OCI-LY1 (cell line): Measurements from ENCODE around the gene SNX32.

Source experiments
- H2AFZ ChIP-seq: fragments of 200-600 bp; sonication (generic), shearing (Covaris generic); 2 replicates; pipeline ENCODE4 v1.6.0; 2014; ENCODE audit warnings: antibody characterized with exemption, mild to moderate bottlenecking, low read length
- H3F3A ChIP-seq: fragments of 200-600 bp; sonication (generic), shearing (Covaris generic); 2 replicates; pipeline ENCODE4 v1.6.0; 2014; ENCODE audit warnings: mild to moderate bottlenecking, antibody characterized with exemption, low read length, moderate library complexity; ENCODE audit not compliant: insufficient read depth
- H3K27ac ChIP-seq: fragments of 200-600 bp; sonication (generic); 2 replicates; pipeline ENCODE4 v1.5.1; 2014; ENCODE audit warnings: low read length, mixed run types, mild to moderate bottlenecking, low read depth; ENCODE audit not compliant: poor library complexity, severe bottlenecking
- H3K27me3 ChIP-seq: fragments of 200-600 bp; sonication (generic); 2 replicates; pipeline ENCODE4 v1.6.0; 2014; ENCODE audit warnings: antibody characterized with exemption, mild to moderate bottlenecking, low read length, moderate library complexity; ENCODE audit not compliant: insufficient read depth
- H3K36me3 ChIP-seq: fragments of 200-600 bp; sonication (generic); 2 replicates; pipeline ENCODE4 v1.6.1; 2014; ENCODE audit warnings: mild to moderate bottlenecking, antibody characterized with exemption, low read length, moderate library complexity, mixed read lengths; ENCODE audit not compliant: insufficient read depth
- H3K4me1 ChIP-seq: fragments of 200-600 bp; sonication (generic); 2 replicates; pipeline ENCODE4 v1.5.1; 2014; ENCODE audit warnings: mild to moderate bottlenecking, low read length, moderate library complexity; ENCODE audit not compliant: insufficient read depth, severe bottlenecking
- H3K4me2 ChIP-seq: fragments of 200-600 bp; sonication (generic), shearing (Covaris generic); 2 replicates; pipeline ENCODE4 v1.6.1; 2014; ENCODE audit warnings: low read length
- H3K4me3 ChIP-seq: fragments of 200-600 bp; sonication (generic); 2 replicates; pipeline ENCODE4 v1.5.1; 2014; ENCODE audit warnings: low read length, low read depth, mild to moderate bottlenecking, mixed read lengths; ENCODE audit not compliant: poor library complexity, severe bottlenecking
- H3K79me2 ChIP-seq: fragments of 200-600 bp; shearing (Covaris generic); 2 replicates; pipeline ENCODE4 v1.6.1; 2016; ENCODE audit warnings: mixed run types, low read length, mixed read lengths; ENCODE audit not compliant: insufficient read depth
- H3K9ac ChIP-seq: fragments of 200-600 bp; sonication (generic), shearing (Covaris generic); 2 replicates; pipeline ENCODE4 v1.6.1; 2014; ENCODE audit warnings: mild to moderate bottlenecking, low read length, mixed read lengths
- H3K9me2 ChIP-seq: fragments of 200-600 bp; sonication (generic), shearing (Covaris generic); 2 replicates; pipeline ENCODE4 v1.6.1; 2014; ENCODE audit warnings: low read depth, mild to moderate bottlenecking, low read length, mixed read lengths
- H3K9me3 ChIP-seq: fragments of 200-600 bp; shearing (Covaris generic); 2 replicates; pipeline ENCODE4 v1.6.1; 2014; ENCODE audit warnings: low read length, mixed read lengths
- H4K20me1 ChIP-seq: fragments of 200-600 bp; sonication (generic), shearing (Covaris generic); 2 replicates; pipeline ENCODE4 v1.6.0; 2016; ENCODE audit warnings: mild to moderate bottlenecking, low read length; ENCODE audit not compliant: insufficient read depth
- EZH2 ChIP-seq: fragments of 200-600 bp; sonication (generic), shearing (Covaris generic); IDR thresholded peaks from 2 replicates; pipeline ENCODE4 v1.8.0; 2017; ENCODE audit warnings: borderline replicate concordance, mixed run types, mild to moderate bottlenecking, antibody characterized with exemption, low read length, moderate library complexity, mixed read lengths
- TF ChIP-seq, protein P1 (sequence below): fragments of 200-600 bp; sonication (generic), shearing (Covaris generic); IDR thresholded peaks from 2 replicates; pipeline ENCODE4 v1.5.1; 2017; ENCODE audit warnings: mild to moderate bottlenecking, antibody characterized with exemption, low read length, moderate library complexity, mixed read lengths

The SNX32 gene

DNA sequence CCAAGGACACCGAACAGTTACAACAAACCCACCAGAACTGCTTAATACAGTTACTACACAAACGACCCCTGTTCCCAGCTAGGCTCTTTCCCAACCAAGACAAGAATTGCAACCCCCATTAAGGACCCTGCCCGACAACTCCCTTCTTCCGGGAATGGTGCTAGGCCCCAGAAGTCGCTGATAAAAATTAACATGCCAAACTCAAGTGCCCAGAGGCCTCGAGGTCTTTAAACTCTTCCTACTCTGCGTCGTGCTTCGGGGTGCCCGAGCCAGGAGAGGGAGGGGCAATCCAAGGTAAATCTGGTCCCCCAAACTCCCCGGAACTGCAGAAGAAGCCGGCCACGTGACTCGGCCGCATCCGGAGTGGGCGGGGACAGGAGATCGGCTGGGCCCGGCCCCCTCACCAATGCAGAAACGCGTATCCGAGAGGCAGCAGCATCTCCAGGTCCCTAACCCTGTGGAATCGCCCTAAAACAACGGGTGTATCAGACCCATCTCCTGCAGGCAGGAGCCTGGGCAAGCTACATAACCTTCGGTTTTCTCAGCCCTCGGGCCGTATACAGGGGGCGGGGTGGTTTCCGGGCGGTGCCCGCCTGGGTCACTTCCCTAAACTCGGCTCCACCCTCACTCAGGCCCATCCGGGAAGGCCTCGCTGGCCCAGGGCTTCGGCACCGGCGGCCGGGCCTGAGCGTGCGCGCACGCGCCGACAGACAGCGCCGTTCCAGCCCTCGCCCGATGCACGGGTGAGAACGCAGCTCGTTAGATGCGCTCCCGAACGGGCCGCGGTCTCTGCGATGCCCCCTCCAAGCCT, 23.1 kb downstream of the SNX32 start:
- Histone ChIP-seq H3F3A (0 out of 2 replicates have a peak, but pooled peaks cover 5% of the 10 kb centered on the region), H3K36me3 (peaks cover 64% of the 10 kb centered on the region), H4K20me1 (peaks cover 5% of the 10 kb centered on the region; the same call in 1 of the 2 replicates)

DNA sequence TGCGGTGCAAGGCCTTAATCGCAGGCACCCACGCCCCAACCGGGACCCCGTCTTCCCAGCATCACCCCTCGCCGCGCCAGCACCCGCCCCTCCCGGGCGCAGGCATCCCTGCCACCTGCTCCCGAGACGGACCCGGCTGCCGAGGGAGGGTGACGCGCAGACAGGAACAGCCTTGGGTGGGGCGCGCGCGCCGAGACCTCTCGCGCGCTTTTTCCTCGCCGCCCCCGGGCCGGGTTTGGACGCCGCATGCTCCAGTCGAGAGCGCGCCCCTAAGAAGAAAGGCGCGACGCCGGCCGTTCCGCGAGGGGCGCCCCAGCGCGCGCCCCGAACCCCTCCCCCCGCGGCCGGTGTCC, 23.7 kb downstream of the SNX32 start:
- H3K9ac ChIP-seq = peak overlapping the region; percentile 99
- H2AFZ ChIP-seq = no peak overlapping the region
- peak overlapping the region; percentile 77 for H3K27ac ChIP-seq
- peaks cover 32% of the 10 kb centered on the region for H3K4me1 ChIP-seq
- peaks cover 64% of the 10 kb centered on the region for H3K36me3 ChIP-seq
- H3K79me2 ChIP-seq = peaks cover 23% of the 10 kb centered on the region
- H3K4me3 ChIP-seq = peak overlapping the region; percentile 99
- H3K9me2 ChIP-seq = no peaks in the 10 kb centered on the region
- 0 out of 2 replicates have a peak, but pooled peaks cover 5% of the 10 kb centered on the region for H3F3A ChIP-seq
- H3K27me3 ChIP-seq = no peaks in the 10 kb centered on the region
- no peaks in the 10 kb centered on the region for H3K9me3 ChIP-seq
- H4K20me1 ChIP-seq = peaks cover 5% of the 10 kb centered on the region; the same call in 1 of the 2 replicates
- H3K4me2 ChIP-seq = peak overlapping the region; percentile 97
- no peak for TF ChIP-seq EZH2
- TF ChIP-seq, protein P1, sequence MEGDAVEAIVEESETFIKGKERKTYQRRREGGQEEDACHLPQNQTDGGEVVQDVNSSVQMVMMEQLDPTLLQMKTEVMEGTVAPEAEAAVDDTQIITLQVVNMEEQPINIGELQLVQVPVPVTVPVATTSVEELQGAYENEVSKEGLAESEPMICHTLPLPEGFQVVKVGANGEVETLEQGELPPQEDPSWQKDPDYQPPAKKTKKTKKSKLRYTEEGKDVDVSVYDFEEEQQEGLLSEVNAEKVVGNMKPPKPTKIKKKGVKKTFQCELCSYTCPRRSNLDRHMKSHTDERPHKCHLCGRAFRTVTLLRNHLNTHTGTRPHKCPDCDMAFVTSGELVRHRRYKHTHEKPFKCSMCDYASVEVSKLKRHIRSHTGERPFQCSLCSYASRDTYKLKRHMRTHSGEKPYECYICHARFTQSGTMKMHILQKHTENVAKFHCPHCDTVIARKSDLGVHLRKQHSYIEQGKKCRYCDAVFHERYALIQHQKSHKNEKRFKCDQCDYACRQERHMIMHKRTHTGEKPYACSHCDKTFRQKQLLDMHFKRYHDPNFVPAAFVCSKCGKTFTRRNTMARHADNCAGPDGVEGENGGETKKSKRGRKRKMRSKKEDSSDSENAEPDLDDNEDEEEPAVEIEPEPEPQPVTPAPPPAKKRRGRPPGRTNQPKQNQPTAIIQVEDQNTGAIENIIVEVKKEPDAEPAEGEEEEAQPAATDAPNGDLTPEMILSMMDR = no peak

More for the DNA sequence above, 23.1 kb downstream of the SNX32 start:
- Histone ChIP-seq H3K9me2 (no peaks in the 10 kb centered on the region), H2AFZ (no peak overlapping the region), H3K9me3 (no peaks in the 10 kb centered on the region), H3K27ac (peak overlapping the region; percentile 77), H3K4me1 (peaks cover 30% of the 10 kb centered on the region), H3K4me3 (peak overlapping the region; percentile 99), H3K27me3 (no peaks in the 10 kb centered on the region), H3K9ac (peak overlapping the region; percentile 99), H3K4me2 (peak overlapping the region; percentile 97), H3K79me2 (peaks cover 23% of the 10 kb centered on the region)
- TF ChIP-seq, protein P1 = no peak
- TF ChIP-seq EZH2 = no peak

DNA sequence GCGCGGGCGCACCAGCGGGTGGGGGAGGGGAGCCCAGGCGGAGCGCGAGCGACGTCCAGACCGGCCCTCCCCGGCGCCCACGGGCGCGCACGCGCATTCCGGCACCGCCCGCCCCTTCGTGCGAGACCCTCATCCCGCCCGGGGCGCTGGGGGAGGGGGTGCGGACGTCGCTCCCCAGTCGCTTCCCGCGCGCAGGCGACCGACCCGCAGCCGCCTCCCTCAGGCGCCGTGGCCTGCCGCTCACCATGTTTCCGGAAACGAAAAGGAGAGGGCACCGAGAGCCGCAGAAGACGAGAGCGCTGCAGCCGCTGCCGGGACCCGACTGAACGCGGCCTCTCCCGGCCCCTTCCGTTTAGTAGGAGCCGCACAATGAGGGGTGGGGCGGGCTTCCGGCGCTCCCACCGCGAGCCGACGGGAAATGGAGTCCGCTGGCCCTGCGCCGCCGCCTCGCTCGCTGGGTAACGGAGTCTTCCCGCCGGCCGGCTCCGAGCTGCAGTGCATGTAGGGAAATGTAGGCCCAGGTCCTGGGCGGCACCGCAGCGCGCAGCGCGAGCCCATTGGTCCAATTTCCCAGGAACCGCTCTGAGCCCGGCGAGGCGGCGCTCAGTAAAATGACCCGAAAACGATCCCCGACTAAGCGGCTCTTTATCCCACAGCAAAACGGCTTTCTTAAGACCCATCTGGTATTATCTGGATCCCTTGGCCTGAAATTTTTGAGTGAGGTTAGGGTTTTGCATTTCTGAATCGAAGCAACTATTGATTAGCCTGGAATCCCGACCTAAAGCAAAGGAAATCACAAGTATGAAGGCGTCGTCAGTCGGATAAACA, 24.3 kb downstream of the SNX32 start, which contains the start of gene CFL1:
CFL1 (minus strand) TSS at position 328 of the 828 bp plus-strand sequence; CDS start at position 247, 81 bp downstream.
- Histone ChIP-seq H2AFZ (no peak within 1 kb of the TSS), H4K20me1 (peaks cover 5% of the 10 kb centered on the region; the same call in 1 of the 2 replicates), H3K4me3 (peak within 1 kb of the TSS; percentile 99), H3K27ac (peak within 1 kb of the TSS; percentile 94), H3F3A (0 out of 2 replicates have a peak, but pooled peaks cover 5% of the 10 kb centered on the region), H3K79me2 (peaks cover 23% of the 10 kb centered on the region), H3K4me1 (peaks cover 32% of the 10 kb centered on the region), H3K4me2 (peak within 1 kb of the TSS; percentile 97), H3K27me3 (no peaks in the 10 kb centered on the region), H3K9ac (peak within 1 kb of the TSS; percentile 99), H3K36me3 (peaks cover 64% of the 10 kb centered on the region), H3K9me2 (no peaks in the 10 kb centered on the region), H3K9me3 (no peaks in the 10 kb centered on the region)
- TF ChIP-seq, protein P1 = no peak
- TF ChIP-seq EZH2 = no peak
